ENCODE measurements around the gene SSTR3. TPM values are rescaled to one million over a fixed set of nuclear protein-coding genes. Genes with fewer than 3 reads are reported as not detected.

The SSTR3 gene
- total and polyA plus RNA-seq, 2 of the 4 experiments (the other 2 are of a cell fraction) = under 0.01 to 0.07 TPM

- Histone ChIP-seq H3K9ac (ENCODE audit: low read depth, low read length) (no peak overlapping the region), H4K8ac (ENCODE audit: low read depth in 2 of 2, low read length in 2 of 2) (no peak overlapping the region), H2BK5ac (ENCODE audit: low read depth, low read length, poor library complexity, severe bottlenecking) (no peak overlapping the region), H2AK9ac (replicated peaks; ENCODE audit: low read depth, low read length, poor library complexity) (no peak overlapping the region), H2BK120ac (ENCODE audit: low read depth, low read length) (no peak overlapping the region), H4K5ac (ENCODE audit: low read depth, low read length) (no peak overlapping the region), H3K14ac (replicated peaks; ENCODE audit: low read depth, low read length) (no peak overlapping the region), H2BK20ac (ENCODE audit: low read depth, low read length) (no peak overlapping the region), H3K23ac (ENCODE audit: low read depth, low read length) (no peak overlapping the region), H3K79me1 (ENCODE audit: low read depth in 1 of 2, low read length in 2 of 2) (peaks cover 8 to 21% of the 10 kb centered on the region in 2 experiments; a peak in 3 of 4 replicates), H2AFZ (replicated peaks; ENCODE audit: low read length, poor library complexity) (no peak overlapping the region), H3K4me1 (ENCODE audit: control insufficient read depth, insufficient read depth, low read length) (peaks cover 14% of the 10 kb centered on the region), H3K27me3 (ENCODE audit: control insufficient read depth, insufficient read depth, low read length) (no peaks in the 10 kb centered on the region), H4K20me1 (ENCODE audit: insufficient read depth, low read length) (no peaks in the 10 kb centered on the region), H3K4me2 (ENCODE audit: low read depth, low read length) (no peak overlapping the region), H3K4ac (ENCODE audit: low read depth, low read length) (no peak overlapping the region), H3K4me3 (ENCODE audit: insufficient read depth, low read depth, low read length) (no peak overlapping the region), H3K9me3 (ENCODE audit: control insufficient read depth, insufficient read depth, low read length) (no peaks in the 10 kb centered on the region), H3K36me3 (ENCODE audit: control insufficient read depth, insufficient read depth, low read length) (no peaks in the 10 kb centered on the region), H3K9me1 (ENCODE audit: insufficient read depth, low read length) (peaks cover 3% of the 10 kb centered on the region), H2AK5ac (ENCODE audit: low read depth, low read length) (no peak overlapping the region), H4K91ac (ENCODE audit: insufficient read depth, low read depth, low read length) (no peak overlapping the region), H2BK15ac (ENCODE audit: low read depth, low read length) (no peak overlapping the region), H3K56ac (ENCODE audit: extremely low read depth, insufficient read depth, low read length) (no peak overlapping the region), H3K18ac (ENCODE audit: low read depth, low read length) (no peak overlapping the region), H3K27ac (ENCODE audit: insufficient read depth, low read length) (no peak overlapping the region)
- DNase-seq (no peak), ATAC-seq (ENCODE audit: low read depth) (no peak)
- ChIA-PET POLR2A (ENCODE audit: unreplicated experiment) (no interaction called here), CTCF (no interaction called here)
- WGBS, 2 experiments (ENCODE audit: extremely low coverage in 2 of 2, insufficient read length in 1 of 2) = 83% methylated on average over 6 of the region's 11 CpGs; no CpG with 5 or more reads in 1 of the 2 experiments
- in situ Hi-C loops (cut with MboI; ENCODE audit: low sequenced_read_pairs) (no loop called here), dilution Hi-C loops (cut with HindIII; ENCODE audit: low sequenced_read_pairs, unreplicated experiment) (no loop called here), intact Hi-C loops (cut with micrococcal nuclease) (no loop called here)
- no TSS peak for BruUV-seq (replicated peaks)
- TF ChIP-seq MAFK (IDR thresholded peaks at IDR 0.05; ENCODE audit: low read depth, low read length) (no peak), NFE2L2 (IDR thresholded peaks at IDR 0.05; ENCODE audit: low read depth, low read length) (no peak), RFX5 (IDR thresholded peaks at IDR 0.05; ENCODE audit: low read depth, low read length) (no peak), MAZ (IDR thresholded peaks at IDR 0.05; ENCODE audit: borderline replicate concordance, low read depth, low read length) (no peak), POLR2A (IDR thresholded peaks at IDR 0.05; ENCODE audit: low read depth, low read length) (no peak), BHLHE40 (IDR thresholded peaks at IDR 0.05; ENCODE audit: low read depth, low read length) (no peak), FOS (IDR thresholded peaks at IDR 0.05; ENCODE audit: low read depth, low read length) (no peak), CTCF (conservative IDR thresholded peaks at IDR 0.05; ENCODE audit: low read depth, low read length) (no peak), RCOR1 (IDR thresholded peaks at IDR 0.05; ENCODE audit: insufficient replicate concordance, low read length) (no peak)
- TF ChIP-seq, protein P1, sequence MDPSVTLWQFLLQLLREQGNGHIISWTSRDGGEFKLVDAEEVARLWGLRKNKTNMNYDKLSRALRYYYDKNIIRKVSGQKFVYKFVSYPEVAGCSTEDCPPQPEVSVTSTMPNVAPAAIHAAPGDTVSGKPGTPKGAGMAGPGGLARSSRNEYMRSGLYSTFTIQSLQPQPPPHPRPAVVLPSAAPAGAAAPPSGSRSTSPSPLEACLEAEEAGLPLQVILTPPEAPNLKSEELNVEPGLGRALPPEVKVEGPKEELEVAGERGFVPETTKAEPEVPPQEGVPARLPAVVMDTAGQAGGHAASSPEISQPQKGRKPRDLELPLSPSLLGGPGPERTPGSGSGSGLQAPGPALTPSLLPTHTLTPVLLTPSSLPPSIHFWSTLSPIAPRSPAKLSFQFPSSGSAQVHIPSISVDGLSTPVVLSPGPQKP (IDR thresholded peaks at IDR 0.05; ENCODE audit: borderline replicate concordance, low read depth, low read length) = no peak
These were observed 28.1 kb upstream of the SSTR3 start for GRCh38 chr22:37240240-37240940.
